Measurements from ENCODE around the gene CHTOP. TPM values are rescaled to one million over a fixed set of nuclear protein-coding genes. Genes with fewer than 3 reads are reported as not detected.

The CHTOP gene
- total and polyA plus RNA-seq, 2 of the 8 experiments (the other 6 are each of a cell fraction or from before 2014, with no cell fraction given), result 84.6 to 104 TPM

DNA sequence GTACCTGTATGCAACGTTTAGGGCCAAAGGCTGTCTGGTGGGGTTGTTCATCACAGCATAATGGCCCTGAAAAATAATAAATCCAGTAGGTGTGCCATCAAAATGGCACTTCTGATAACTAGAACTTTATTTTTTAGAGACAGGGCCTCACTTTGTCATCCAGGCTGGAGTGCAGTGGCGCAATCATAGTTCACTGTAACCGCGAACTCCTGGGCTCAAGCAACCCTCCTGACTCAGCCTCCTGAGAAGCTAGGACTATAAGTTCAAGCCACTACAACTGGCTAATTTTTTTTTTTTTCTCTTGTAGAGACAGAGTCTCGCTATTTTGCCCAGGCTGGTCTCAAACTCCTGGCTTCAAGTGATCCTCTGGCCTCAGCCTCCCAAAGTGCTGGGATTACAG is 29.3 kb downstream of the CHTOP start (continued):
- no peak for TF ChIP-seq KDM1A (IDR thresholded peaks at IDR 0.05; ENCODE audit: borderline replicate concordance, low read length)
- TF ChIP-seq SP2 (IDR thresholded peaks at IDR 0.05; ENCODE audit: low read length), result no peak
- TF ChIP-seq GTF2F1 (IDR thresholded peaks at IDR 0.05; ENCODE audit: borderline replicate concordance, low read depth, low read length), result no peak
